AG09319 (cell line): Measurements from ENCODE around the gene LHX1.

Experiments
- DNase-seq: peaks from one replicate; pipeline ENCODE4 v3.0.0-alpha.2; 2010; ENCODE audit warnings: low read depth; ENCODE audit errors: extremely low read depth
- TF ChIP-seq, protein P1 (sequence below): IDR thresholded peaks from 2 replicates; pipeline ENCODE4 v1.5.1; 2011; ENCODE audit warnings: low read depth, mild to moderate bottlenecking, inconsistent platforms, low read length, moderate library complexity

Gene LHX1

DNA sequence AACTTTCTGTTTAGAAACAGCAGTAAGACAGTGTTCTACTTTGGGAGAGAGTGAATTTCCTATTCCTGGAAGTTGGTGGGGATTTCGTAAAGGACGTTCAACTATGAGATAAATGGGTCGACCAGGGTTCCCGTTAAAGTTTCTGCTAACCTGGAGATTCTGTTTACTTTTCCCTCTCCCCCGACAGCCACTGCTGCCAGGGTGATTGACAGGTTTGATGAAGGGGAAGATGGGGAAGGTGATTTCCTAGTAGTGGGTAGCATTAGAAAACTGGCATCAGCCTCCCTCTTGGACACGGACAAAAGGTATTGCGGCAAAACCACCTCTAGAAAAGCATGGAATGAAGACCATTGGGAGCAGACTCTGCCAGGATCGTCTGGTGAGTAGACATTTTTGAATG, 12.8 kb downstream of the LHX1 start:
- DNase-seq = no peak
- TF ChIP-seq, protein P1, sequence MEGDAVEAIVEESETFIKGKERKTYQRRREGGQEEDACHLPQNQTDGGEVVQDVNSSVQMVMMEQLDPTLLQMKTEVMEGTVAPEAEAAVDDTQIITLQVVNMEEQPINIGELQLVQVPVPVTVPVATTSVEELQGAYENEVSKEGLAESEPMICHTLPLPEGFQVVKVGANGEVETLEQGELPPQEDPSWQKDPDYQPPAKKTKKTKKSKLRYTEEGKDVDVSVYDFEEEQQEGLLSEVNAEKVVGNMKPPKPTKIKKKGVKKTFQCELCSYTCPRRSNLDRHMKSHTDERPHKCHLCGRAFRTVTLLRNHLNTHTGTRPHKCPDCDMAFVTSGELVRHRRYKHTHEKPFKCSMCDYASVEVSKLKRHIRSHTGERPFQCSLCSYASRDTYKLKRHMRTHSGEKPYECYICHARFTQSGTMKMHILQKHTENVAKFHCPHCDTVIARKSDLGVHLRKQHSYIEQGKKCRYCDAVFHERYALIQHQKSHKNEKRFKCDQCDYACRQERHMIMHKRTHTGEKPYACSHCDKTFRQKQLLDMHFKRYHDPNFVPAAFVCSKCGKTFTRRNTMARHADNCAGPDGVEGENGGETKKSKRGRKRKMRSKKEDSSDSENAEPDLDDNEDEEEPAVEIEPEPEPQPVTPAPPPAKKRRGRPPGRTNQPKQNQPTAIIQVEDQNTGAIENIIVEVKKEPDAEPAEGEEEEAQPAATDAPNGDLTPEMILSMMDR = no peak

DNA sequence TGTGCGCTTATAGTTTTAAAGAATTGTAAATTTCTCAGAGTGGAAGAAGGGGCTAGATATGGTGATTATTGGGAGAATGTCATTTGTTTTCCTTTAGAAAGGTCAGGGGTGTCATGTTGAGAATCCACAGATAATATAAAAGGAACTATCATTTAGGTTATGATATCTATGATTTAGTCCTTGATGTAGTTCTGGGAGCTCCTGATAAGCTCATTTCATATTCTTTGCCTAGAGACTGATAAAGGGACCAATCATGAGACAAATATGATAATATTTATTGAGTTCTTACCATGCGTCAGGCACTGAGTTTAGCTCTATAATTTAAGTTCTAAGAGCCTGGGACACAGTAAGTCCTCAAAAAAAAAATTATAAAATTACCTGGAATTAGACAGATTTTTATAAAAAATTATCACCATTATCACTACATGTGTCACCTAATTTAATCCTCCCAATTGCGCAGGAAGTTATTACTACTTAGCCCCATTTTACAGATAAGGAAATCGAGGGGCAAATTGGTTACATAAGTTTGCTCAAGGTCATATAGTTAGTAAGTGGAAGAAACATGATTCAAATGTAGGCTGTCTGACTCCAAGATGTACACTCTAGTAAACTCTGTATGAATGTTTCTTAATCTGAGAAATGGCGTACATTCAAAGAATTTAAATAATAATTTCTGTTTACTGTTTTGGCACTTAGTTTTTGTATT, 14.0 kb downstream of the LHX1 start:
- no peak for DNase-seq
- TF ChIP-seq, protein P1 = no peak

DNA sequence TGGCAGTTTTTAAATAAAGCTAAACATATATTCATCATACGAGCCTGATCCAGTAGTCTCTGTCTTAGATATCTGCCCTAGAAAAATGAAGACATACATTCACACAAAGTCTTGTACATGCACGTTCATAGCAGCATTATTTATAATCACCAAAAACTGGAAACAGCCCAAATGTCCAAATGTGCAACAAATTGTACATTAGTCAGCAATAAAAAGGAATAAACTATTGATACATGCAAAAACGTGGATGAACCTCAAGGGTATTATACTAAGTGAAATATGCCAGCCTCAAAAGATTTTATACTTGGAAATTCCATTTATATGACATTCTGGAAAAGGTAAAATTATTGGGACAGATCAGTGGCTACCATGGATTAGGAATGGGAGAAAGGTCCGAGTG, 34.2 kb downstream of the LHX1 start:
- TF ChIP-seq, protein P1 = no peak
- DNase-seq = no peak

DNA sequence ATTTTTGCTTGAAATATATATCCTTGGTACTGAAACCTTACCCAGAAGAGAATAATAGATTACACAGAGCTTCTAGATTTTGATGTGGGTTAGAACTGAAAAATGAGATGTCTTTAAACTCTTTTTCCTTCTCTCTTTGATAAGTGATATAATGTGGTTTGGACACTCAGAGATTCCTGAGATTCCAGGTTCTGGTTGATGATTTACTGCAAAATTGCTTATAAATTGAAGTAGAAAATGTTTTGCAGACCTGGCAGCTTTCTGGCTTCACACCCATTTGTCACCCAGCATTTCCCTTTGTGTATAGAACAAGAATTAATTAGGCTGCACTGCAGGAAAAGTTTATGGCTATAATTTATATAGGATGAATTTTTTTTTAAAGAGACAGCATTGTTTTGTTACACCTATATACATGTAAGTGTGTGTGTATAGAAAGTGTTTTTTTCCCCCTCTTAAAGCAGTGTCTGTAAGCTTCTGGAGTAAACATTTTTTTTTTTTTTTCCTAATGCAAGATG, 35.0 kb downstream of the LHX1 start:
- no peak for DNase-seq
- TF ChIP-seq, protein P1 = no peak

DNA sequence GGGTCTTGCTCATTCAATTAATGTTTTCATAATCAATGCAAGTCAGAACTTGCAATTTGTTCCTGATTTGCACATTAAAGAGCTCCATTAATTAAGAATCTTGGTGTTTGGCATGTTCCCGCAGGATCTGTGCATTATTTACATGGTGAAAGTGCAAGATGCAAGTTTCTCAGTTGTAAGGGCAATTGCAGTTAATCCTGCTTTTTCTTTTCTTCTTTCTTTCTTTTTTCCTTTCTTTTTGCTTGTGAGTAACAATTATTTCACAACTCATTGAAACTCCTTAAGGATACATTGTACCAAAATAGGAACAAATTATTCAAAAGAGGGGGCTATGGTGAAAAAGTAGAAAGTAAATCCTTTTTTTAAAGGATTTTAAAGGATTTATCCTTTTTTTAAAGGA, 35.6 kb downstream of the LHX1 start:
- DNase-seq = no peak
- TF ChIP-seq, protein P1 = no peak

DNA sequence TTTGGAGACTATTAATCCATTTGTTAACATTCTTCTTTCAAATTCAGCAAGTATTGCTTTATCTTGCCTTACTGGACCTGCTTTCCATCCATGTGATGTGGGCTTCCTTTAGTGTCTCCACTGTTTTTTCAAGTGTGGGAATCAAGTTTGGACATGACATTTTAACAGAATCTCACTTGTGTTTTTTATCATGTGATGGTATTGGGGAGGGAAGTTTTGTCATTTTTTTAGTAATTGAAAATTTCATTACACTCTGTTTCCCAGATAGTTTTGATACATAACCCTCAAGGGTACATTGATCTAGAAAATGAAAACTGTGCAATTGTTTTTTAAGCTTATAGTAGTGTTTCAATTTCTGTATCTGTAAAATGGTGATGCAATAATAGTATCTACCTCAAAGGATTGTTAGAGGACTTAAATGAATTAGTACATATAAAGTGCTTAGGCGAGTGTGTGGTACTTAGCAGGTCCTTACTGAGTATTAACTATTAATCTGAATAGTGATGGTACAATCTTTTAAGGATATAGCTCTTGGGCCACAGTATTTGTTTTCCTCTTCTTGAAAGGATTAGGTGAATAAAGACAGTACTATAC, 38.7 kb downstream of the LHX1 start:
- DNase-seq = no peak

DNA sequence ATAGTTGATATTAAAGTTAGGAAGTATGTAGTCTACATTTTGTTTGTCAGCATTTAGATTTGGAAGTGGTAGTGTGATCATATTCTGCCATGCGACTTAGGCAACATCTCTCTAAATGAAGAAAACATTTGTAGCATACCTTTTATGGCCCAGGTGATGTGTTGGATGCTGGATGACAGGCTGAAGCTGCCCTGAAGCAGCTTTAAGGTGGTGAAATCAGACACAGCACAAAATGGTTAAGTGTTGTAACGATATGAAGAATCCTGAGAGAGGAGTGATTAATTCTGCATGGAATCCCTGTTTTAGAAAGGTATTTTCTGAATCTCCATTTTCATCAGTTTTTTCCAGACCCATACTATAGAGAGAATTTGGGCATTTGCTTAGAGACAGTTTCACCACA, 39.8 kb downstream of the LHX1 start:
- TF ChIP-seq, protein P1 = no peak
- no peak for DNase-seq

More for the DNA sequence above, 38.7 kb downstream of the LHX1 start:
- TF ChIP-seq, protein P1 = no peak
